Kidney (tissue), 14 donors: ENCODE results near the gene FAM181A. TPM values are rescaled to one million over a fixed set of nuclear protein-coding genes. Genes with fewer than 3 reads are reported as not detected.

Source experiments
- DNase-seq, 5 donors: peaks; one replicate each; pipeline ENCODE4 v3.0.0-alpha.2; 2013 to 2020
- FAIRE-seq: peaks from 2 replicates; lab custom pipeline; 2012; peaks lifted over from hg19 to GRCh38; lab: Jason Lieb, UNC
- H3K27ac ChIP-seq, 2 donors: one replicate each; pipeline ENCODE4 v1.7.0; 2013; ENCODE audit warnings: low read depth in 2 of 2, low read length in 2 of 2, inconsistent platforms in 1 of 2
- H3K27me3 ChIP-seq: one replicate; pipeline ENCODE4 v1.7.1; 2013; ENCODE audit warnings: low read length, inconsistent platforms; ENCODE audit not compliant: control insufficient read depth, insufficient read depth
- H3K36me3 ChIP-seq, 3 donors: one replicate each; pipeline versions ENCODE4 v1.7.0 to v1.7.1; 2013; ENCODE audit warnings: low read length in 3 of 3, control low read depth in 1 of 3, inconsistent platforms in 1 of 3; ENCODE audit not compliant: insufficient read depth in 3 of 3, control insufficient read depth in 2 of 3
- H3K4me1 ChIP-seq, 3 donors: one replicate each; pipeline versions ENCODE4 v1.7.0 to v1.7.1; 2013; ENCODE audit warnings: low read length in 3 of 3, inconsistent platforms in 1 of 3, low read depth in 1 of 3; ENCODE audit not compliant: control insufficient read depth in 2 of 3, insufficient read depth in 2 of 3
- H3K4me3 ChIP-seq, 3 donors: one replicate each; pipeline versions ENCODE4 v1.7.0 to v1.8.1; 2013; ENCODE audit warnings: low read length in 3 of 3, control low read depth in 1 of 3, inconsistent platforms in 1 of 3
- H3K9ac ChIP-seq, 3 donors: one replicate each; pipeline versions ENCODE4 v1.7.0 to v1.7.1; 2013; ENCODE audit warnings: low read length in 3 of 3, control low read depth in 1 of 3, inconsistent platforms in 1 of 3
- H3K9me3 ChIP-seq, 3 donors: one replicate each; pipeline versions ENCODE4 v1.7.0 to v1.7.1; 2013; ENCODE audit warnings: low read length in 3 of 3, control low read depth in 1 of 3, inconsistent platforms in 1 of 3; ENCODE audit not compliant: control insufficient read depth in 2 of 3, insufficient read depth in 1 of 3
- intact Hi-C: fragments of 100-400 bp; cut with DNase I; formaldehyde crosslinking; loops from one replicate; pipeline ENCODE4 v1.11.1; 2022
- polyA plus RNA-seq: library from polyadenylated mRNA; stranded (reverse); fragments of 350-450 nt; fragmentation: Illumina TruSeq; extraction: RNeasy Lipid Tissue Mini Kit (QIAGEN cat#74804); gene quantifications from one replicate; pipeline ENCODE4 v1.2.3, GENCODE V29; 2014; ENCODE audit warnings: low read depth, low replicate concordance; ENCODE audit not compliant: insufficient read depth
- total RNA-seq: library from RNA; stranded (reverse); fragmentation: NEBNext Ultra II Directional; extraction: Animal tissue kit (Norgen Biotek cat#: 25700); gene quantifications from one replicate; pipeline ENCODE4 v1.2.1, GENCODE V29; 2021
- TF ChIP-seq, protein P1 (sequence below): IDR thresholded peaks from 3 replicates; pipeline ENCODE4 v1.5.1; 2012; ENCODE audit warnings: mild to moderate bottlenecking, moderate library complexity, borderline replicate concordance; ENCODE audit not compliant: insufficient read depth; ENCODE audit errors: extremely low read depth
- donor health status: control.
- donor health status: control.
- donor health status: control.
- donor health status: control.
- donor health status: control.
- donor health status: DM: yes; HTN: yes; CAD: no.
- donor health status: Normal renal cell carcinoma (clear cell type).

Gene FAM181A
- total and polyA plus RNA-seq, 2 donors from 2014 or later = not detected

DNA sequence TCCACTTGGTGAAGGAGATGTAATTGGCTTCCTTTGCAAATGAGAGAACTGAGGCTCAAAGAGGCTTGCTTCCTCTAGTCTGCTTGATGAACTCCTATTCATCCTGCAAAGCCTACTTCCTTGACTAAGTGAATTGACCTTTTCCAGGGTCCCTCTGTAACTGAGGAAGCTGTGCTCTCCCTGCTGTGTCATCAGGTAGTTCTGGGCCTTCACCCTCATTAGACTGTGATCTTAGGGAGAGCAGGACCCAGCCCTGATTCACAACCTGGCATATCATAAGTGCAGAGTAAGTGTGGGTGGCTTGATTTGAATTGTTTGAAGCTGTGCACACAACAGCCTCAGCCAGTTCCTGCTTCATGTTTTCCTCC, 32.9 kb downstream of the FAM181A start:
- intact Hi-C loops = no loop called here
- H3K27me3 ChIP-seq = no peaks in the 10 kb centered on the region
- FAIRE-seq = no peak
- no peak overlapping the region for H3K27ac ChIP-seq
- H3K9ac ChIP-seq = no peak overlapping the region
- H3K36me3 ChIP-seq = no peaks in the 10 kb centered on the region
- TF ChIP-seq, protein P1, sequence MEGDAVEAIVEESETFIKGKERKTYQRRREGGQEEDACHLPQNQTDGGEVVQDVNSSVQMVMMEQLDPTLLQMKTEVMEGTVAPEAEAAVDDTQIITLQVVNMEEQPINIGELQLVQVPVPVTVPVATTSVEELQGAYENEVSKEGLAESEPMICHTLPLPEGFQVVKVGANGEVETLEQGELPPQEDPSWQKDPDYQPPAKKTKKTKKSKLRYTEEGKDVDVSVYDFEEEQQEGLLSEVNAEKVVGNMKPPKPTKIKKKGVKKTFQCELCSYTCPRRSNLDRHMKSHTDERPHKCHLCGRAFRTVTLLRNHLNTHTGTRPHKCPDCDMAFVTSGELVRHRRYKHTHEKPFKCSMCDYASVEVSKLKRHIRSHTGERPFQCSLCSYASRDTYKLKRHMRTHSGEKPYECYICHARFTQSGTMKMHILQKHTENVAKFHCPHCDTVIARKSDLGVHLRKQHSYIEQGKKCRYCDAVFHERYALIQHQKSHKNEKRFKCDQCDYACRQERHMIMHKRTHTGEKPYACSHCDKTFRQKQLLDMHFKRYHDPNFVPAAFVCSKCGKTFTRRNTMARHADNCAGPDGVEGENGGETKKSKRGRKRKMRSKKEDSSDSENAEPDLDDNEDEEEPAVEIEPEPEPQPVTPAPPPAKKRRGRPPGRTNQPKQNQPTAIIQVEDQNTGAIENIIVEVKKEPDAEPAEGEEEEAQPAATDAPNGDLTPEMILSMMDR = no peak
- no peaks in the 10 kb centered on the region for H3K9me3 ChIP-seq
- no peak overlapping the region for H3K4me3 ChIP-seq
- H3K4me1 ChIP-seq = peaks cover 0 to 13% (median 0%) of the 10 kb centered on the region in 3 donors
- DNase-seq = no peak

DNA sequence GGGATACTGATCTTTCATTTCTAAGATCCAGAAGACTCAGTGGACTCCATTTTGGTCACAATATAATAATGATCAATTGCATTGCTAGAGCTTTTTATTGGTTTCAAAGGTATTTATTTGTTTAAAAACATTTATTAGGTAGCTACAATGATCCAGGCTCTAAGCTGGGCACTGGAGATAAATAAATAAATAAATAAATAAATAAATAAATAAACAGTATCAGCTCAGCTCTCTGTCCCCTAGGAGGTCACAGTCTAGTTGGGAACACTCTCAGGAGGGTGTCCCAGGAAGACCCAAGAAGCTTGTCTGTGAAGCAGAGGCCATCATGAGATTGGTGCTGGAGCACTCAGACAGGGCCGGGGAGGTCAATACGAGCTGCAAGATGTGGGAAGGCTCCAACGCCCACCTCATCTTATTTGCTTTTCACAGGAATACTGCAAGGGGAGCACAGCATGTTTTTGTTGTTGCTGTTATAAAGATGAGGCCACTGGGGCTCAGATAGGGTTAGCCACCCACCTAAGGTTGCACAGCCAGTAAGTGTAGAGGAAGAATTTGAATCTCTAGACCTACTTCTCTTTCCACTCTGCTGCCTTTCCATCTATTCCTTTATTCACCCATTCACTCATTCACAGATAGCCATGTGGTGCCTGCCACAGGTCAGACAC, 33.8 kb downstream of the FAM181A start:
- intact Hi-C loops = no loop called here
- TF ChIP-seq, protein P1 = no peak
- no peak overlapping the region for H3K4me3 ChIP-seq
- FAIRE-seq = no peak
- H3K36me3 ChIP-seq = no peaks in the 10 kb centered on the region
- no peaks in the 10 kb centered on the region for H3K9me3 ChIP-seq
- peaks cover 0 to 13% (median 0%) of the 10 kb centered on the region in 3 donors for H3K4me1 ChIP-seq
- DNase-seq = no peak
- H3K27me3 ChIP-seq = no peaks in the 10 kb centered on the region
- H3K9ac ChIP-seq = no peak overlapping the region
- H3K27ac ChIP-seq = no peak overlapping the region

DNA sequence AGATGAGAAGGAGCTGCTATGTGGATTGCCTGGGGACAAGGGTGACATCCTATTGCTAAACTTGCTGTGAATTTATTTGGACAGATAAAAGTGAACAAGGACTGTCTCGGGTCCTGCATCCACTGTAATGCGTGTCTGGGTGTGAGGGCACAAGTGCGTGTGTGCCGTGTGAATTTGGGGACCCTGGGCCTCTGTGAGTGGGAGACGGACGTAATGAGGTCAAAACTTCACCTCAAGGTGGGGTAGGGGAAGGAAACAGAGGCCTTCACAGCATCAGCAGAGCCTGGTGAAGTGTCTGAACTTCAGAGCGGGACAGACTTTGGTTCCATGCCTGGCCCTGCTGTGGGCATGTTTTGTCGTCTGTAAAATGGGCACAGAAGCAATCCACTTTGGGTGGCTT, 34.5 kb downstream of the FAM181A start:
- DNase-seq (peak in 1 of 5 donors; percentile 22), FAIRE-seq (no peak)
- H3K27ac ChIP-seq = no peak overlapping the region
- H3K4me1 ChIP-seq = peaks cover 0 to 13% (median 0%) of the 10 kb centered on the region in 3 donors
- intact Hi-C loops = no loop called here
- no peak overlapping the region for H3K4me3 ChIP-seq
- H3K36me3 ChIP-seq = no peaks in the 10 kb centered on the region
- H3K9ac ChIP-seq = no peak overlapping the region
- no peaks in the 10 kb centered on the region for H3K9me3 ChIP-seq
- H3K27me3 ChIP-seq = no peaks in the 10 kb centered on the region
- TF ChIP-seq, protein P1 = no peak
